Left renal pelvis (tissue), 4 donors: ENCODE data around the gene SLC22A4. TPM values are rescaled to one million over a fixed set of nuclear protein-coding genes. Genes with fewer than 3 reads are reported as not detected.

Experiments used
- DNase-seq, 4 donors: peaks; one replicate each; pipeline ENCODE4 v3.0.0-alpha.2; 2013; ENCODE audit warnings: low read depth in 4 of 4, low spot score in 3 of 4
- polyA plus RNA-seq, 4 donors: library from polyadenylated mRNA; unstranded; fragments of 120-200 nt; gene quantifications; one replicate each; pipeline ENCODE4 v1.2.1, GENCODE V29; 2013; ENCODE audit not compliant: insufficient read length in 4 of 4

SLC22A4 gene
- polyA plus RNA-seq, 4 donors, result 3.1 to 7.6 (median 6.7) TPM

DNA sequence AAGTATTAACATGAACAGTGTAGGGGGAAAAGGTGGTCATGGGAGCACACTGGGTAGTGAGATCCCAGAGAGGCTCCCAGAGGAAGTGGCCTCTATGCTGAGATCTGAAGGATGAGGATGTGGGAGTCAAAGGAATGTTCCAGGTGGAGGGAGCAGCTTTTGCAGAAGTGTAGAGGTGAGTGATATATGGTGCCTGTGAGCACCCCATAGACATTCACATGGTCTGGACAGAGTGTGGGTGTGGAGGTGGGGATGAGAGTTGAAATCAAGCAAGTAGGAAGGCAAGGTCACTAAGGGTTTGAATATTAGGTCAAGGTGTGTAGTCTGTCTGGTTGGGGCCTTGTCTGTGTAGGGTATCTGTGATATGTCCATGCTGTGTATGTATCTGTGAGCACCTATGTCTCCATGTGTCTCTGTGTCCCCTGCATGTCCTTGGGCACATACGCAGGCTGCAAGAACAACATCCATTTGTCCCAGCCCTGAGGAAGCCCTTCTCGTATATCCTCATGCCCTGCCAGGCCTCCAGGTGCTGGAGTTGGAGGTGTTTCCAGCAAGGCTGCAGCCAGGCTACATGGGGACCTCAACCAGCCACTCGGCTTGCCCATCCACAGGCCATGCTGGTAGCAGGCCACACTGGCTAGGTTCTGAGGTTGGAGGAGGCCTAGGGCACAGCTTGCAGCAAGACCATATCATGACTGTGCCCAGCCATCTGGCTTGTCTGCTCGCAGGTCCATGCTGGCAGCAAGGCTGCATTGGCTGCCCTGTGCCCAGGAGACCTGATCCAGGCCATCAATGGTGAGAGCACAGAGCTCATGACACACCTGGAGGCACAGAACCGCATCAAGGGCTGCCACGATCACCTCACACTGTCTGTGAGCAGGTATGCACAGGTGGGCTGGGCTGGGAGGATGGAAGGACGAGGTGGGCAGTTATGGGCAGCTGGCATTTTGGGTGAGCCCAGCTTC is 32.0 kb upstream of the SLC22A4 start:
- no peak for DNase-seq

DNA sequence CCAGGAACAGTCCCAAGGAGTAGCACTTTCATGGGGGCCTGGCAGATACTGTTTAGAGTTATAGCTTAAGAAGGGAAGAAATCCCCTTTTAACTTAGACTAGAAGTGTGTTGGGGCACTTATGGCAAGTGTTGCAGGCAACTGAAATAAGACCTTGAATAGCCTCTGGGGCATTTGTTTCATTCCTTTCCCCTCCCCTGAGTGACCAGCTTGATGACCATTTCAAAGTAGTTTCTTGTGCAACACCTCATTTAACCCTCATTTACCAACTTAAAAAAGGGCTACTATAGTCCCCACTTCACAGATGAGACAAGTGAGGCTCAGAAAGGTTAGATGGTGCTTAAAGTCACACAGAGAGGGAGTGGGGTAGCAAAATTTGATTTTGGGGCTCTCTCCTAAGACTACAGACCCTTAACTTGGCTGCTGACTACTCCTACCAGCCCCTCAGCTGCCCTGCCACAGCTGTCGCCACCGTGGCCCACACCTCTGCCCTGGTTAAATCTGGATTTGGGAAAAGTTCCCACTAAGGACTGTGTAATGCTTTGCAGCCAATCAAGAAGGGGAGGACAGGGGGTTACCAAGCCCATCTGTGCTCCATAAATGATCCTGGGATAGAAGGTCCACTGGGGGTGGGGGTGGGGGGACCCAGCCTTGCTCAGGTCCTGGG is 31.2 kb upstream of the SLC22A4 start:
- DNase-seq, result no peak

DNA sequence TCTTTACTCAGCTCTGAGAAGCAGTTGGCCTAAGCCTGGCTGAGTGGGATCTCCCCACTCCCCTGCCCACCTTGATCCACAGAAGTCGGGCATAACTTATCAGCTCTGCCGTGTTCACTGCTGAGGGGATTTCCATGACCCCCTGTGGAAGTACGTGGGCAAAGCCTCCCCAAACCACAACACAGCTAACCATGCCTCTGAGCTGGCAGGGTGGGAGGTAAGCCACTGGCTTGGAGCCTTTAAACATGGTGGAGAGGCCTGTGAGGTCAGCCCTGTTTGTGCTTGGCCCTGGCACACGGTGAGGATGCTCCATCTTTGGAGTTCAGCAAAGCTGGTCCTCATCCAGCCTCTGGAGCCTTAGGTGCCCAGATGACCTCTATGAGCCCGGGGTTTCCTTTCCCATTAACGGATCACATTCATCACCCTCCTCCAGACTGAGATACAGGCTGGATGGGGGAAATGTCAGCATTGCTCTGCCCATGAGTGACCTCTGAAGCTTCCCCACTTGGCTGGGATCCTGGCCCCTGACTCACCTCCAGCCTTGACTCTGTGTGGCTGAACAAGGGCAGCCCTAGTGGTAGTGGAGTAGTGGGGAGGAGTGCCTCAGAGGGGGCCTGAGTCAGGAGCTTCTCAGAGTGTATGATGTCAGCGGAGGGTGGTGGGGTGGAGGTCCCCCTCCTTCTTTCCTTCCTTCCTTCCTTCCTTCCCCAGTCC is 30.5 kb upstream of the SLC22A4 start:
- no peak for DNase-seq

DNA sequence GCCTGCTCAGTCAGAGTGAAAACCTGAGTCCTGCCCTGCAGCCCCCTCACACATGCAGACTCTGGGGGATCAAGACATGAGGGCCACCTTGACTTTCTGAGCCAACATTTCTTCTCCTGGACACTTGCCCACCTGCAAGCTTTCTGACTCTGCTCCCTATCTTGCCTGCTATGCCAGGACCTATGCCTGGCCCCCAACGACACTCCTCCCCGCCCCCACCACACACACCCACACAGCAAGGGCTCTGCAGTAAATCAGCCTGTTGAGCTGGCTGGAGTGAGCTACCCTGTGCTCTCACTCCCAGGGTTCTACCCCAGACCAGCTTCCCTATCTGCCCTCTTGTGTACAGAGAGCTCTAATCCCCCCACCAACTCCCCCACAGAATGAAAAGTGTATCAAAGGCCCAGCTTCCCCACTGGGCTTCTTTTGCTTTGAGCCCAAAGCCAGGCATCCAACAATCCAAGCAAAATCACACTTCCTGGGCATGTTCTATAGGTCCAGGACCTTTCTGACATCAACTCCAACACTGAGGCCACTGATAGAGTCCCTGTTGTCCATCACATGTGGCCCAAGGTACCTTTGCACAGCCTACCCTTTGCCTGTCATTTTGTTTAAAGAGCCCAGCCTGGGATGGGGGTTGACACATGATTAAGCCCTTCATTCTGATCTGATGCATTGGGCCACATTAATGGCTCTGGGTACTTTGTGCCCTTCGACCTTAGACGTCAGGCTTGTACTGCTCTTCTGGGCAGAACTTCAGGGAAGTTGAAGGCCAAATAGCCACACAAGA is 29.5 kb upstream of the SLC22A4 start:
- no peak for DNase-seq

DNA sequence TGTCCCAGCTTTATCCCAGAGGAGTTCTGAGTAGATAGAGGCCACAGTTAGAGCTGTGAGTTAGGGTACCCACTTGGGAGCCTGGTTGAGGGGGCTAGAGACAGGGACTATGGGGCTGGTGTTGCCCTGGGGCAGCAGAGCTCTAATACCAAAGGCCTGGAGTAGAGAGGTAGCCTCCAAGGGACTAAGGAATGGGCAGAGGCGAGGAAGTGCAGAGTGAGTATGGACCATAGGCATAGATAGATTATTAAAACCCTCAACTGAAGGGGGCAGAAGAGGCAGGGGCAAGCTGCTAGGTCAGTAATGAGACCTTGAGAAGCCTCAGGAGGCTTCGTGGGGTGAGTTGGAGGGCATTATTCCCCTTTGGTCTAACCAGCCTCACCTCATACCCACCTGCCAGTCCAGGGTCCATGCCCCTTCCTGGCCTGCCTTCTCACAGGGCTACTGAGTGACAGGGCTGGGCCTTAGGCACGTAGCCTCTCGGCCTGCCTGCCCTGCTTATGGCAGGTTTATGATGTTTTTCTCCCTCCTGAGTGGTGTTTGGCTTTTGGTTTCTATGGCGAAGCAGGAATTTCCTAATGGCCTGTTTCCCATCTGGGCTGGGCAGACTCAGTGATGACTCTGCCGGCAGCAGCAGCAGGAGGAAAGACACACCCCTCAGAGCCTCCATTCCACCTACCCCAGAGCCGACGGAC is 28.7 kb upstream of the SLC22A4 start:
- peak in 1 of 4 donors; percentile 73 for DNase-seq

DNA sequence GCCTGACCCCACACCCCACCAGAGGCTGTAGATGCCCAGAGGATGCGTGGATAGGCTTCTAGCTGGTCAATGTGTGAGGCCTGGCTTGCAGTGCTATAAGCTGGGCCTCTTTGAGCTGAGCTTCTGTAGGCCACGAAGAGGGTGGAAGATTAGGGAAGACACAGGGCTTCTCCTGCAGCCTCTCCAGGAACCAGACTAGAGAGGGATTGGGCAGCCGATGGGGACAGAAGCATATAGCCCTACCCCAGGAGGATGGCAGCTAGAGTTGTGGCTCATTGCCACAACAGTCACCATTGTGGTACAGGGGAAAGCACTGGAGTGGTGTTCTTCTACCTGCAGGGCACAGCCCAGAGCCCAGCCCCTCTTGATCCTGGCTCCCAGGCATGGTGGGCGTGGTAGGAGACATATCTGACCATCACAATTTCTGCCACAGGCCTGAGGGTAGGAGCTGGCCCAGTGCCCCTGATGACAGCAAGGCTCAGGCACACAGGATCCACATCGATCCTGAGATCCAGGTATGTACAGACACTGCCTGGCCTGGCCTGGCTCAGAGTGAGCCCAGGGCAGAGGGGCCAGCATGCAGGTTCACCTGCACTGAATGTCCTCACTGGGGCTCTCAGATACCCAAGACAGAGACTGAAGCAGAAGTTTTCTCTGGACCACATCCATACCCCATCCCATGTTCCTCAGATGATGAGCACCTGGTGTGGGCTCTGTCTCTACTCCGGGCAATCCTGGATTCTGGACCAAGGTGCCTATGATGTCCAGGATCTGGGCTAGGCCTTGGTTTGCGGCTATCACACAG is 28.0 kb upstream of the SLC22A4 start:
- no peak for DNase-seq

DNA sequence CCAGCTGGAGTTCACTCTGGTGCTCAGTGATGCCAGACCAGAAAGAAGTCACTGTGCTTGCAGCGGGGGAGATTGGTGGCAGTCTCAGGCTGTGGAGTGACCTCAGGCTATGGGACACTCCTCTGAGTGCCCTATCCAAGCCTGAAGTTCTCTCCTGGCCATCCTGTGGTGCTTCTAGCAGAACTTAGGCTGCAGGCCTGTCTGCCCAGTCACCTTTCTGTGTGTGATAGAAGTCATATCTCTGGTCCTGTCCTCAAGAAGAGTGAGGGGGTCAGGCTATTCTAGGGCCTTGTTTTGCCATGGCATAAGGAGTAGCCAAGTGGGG is 27.4 kb upstream of the SLC22A4 start:
- DNase-seq, result no peak

DNA sequence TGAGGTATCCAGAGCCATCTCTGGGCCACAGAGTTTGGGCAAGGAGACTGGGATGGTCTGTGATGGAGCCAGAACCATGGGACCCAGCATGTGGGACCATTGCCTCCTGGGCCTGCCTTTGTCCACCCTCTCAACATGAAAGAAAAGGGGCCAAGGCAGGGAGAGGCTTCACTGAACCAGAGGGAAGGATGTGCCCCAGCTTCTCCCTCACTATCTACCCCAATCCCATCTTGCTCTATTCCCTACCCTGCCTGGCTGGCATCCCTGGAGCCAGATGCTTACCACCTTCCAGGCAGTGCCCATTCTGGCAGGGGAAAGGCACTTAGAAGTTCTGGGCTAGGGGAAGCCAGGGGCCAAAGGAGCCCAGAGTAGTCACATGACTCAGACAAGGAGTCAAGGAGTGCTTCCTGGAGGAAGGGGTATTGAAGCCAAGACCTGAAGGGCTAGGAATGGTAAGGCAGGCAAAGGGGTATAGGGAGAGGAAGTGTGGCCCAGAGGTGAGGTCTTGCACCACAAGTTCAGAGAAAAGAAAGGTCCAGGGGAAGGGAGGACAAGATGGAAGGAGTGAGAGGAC is 26.9 kb upstream of the SLC22A4 start:
- DNase-seq, result no peak

DNA sequence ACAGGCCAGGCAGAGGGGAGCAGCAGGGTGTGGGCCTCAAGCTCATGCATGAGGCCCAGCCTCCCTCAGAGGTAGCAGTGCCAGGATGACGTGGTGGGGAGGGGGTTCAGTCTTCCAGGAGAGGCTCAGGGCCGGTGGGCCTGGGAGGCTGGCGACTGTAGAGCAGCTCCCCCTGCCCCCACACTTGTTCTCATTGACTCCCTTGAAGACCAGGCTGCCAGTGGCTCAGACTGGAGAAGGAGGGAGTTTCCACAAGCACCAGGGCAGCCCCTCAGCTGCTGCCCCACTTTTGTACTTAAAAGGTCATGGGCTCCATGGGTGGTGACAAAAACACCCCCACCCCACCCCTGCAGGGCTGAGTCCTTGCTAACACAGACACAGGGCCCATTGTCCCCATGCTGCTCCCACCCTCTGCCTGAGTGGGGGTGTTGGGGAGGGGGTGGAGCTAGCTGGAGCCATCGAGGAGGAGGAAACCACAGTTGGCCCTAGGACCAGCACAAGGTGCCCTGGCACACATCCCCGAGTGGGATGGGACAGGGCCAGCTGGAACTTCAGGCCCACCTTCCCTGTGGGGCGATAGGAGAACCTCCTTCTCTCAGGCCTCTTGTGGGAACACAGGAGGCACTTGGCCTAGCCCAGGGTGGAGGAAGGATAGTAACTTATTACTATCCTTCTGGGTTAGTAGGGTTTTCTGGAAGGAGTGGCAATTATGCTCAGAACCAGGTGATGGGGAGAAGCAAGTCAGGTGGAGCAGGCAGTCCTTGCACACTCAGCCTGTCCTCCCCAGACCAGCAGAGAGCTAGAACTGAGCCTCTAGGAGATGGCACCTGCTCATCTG is 26.0 kb upstream of the SLC22A4 start:
- DNase-seq, result no peak

DNA sequence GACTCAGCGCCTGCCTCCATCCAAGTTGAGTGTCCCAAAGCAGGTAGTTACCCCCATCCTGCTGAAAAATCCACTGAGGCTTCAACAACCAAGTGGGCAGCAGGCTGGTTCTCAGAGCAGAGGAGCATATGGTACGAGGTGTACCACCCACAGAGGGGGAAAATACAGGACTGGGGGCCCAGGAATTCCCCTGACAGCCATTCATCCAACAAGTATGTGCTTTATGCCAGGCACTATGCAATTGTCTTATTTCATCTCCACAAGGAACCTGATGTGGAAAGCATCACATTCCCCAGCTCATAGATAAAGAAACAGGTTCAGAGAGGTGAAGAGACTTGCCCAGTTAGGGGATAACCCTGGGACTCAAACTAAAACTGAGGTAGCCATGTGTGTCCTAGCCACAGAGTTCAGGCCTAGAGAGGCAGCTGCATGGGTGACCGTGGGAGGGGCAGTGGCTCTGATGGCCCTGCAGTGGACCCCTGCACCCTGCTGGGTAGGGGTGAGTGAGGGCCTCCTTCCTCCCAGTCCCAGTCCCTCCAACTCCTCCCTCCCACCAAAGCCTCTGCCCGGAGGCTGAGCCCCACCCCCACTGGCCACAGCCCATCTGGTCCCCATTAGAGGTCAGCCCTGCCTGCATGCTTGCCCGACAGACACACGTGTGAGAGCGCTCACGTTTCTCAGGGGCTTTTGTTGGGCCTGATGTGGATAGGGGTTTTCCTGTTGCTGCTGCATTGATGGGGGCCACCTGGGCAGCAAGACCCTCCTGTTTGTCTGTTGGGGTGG is 25.2 kb upstream of the SLC22A4 start:
- no peak for DNase-seq

DNA sequence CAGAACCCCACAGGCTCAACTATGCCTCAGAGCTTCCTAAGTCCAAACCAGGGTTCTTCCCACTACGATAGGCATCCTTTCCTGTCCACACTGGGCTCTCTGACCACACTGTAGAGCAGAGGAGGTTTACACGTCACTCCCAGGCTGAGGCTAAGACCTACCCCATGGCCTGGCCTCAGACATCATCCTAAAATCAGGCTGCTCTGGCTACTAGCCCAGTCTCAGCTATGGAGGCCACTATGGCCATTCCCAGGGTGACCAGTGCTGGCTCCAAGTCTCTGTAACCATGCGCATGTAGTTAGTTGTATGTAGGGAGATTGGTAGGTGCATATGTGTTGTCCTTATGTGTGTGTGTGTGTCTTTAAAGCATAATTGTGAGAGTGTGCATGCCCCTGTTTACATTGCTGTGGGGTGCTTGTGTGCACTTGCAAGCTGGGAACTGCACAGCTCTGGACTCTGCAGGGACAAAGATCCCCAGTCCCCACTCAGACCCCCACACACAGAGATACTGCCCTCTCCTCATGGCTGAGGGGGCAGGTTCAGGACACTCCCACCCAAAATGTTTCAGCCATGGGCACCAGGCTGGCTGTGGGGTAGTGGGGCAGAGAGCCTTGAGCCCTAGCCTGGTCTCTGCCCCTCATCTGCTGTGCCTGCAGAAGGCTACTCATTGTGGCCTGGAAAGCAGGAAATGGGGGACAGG is 24.4 kb upstream of the SLC22A4 start:
- DNase-seq, result no peak

DNA sequence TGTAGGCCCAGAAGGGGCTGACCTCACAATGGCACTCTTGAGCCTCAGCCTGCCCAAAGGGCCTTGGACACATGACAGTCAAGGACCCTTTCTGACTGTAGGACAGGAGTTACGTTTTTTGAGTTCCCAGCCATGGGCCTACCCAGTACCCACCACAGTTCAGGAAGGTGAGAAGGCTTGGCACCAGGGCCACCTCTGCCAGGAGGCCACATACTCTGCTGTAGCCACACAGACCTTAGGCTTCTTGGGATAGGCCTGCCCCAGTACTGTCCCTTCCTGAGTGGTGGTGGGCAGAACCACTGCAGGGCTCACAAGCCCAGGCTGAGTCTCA is 23.9 kb upstream of the SLC22A4 start:
- no peak for DNase-seq

DNA sequence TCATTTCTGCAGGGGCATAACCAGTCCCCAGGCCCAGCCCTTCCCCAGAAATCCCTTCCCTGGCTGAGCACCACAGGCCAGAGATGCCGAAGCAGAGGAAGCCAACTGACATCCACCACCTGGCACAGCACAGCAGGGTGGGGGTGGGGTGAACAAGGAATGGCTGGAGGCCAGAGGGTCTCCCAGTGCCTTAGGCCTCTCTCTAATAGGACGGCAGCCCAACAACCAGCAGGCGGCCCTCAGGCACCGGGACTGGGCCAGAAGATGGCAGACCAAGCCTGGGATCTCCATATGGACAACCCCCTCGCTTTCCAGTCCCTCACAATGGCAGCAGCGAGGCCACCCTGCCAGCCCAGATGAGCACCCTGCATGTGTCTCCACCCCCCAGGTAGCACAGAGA is 23.5 kb upstream of the SLC22A4 start:
- DNase-seq, result no peak

DNA sequence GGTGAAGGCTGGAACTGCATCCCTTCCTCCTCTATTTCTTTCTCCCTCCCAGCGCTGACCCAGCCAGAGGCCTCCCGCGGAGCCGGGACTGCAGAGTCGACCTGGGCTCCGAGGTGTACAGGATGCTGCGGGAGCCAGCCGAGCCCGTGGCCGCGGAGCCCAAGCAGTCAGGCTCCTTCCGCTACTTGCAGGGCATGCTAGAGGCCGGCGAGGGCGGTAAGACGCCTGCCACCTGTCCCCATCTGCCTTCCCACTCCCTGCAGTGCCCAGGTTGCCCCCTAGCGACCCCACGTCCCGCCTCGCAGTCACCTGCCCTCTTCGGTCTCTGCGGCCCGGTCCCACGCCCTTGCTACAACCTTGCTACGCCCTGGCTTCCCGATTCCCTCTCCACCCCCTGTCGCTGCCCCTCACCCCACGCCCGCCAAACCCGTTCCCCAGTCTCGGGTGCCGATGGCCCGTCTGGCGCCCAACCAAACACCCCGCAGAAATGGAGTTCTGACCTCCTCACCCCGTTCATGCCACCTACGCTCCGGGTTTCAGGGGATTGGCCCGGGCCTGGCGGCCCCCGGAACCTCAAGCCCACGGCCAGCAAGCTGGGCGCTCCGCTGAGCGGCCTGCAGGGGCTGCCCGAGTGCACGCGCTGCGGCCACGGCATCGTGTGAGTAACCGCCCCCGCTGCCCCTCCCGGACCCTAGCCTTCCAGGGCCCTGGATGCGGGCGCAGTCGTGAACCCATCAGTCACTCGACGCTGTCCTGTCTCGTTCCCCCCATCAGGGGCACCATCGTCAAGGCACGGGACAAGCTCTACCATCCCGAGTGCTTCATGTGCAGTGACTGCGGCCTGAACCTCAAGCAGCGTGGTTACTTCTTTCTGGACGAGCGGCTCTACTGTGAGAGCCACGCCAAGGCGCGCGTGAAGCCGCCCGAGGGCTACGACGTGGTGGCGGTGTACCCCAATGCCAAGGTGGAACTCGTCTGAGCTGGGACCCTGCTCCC is 22.6 kb upstream of the SLC22A4 start:
- no peak for DNase-seq
